ENCODE results near the gene SSU72.
A peak's percentile ranks its signal among the peaks of the same experiment; 100 is the strongest.
"Not testable (repeated sequence)": the region's sequence is repeated elsewhere in the genome, so short reads cannot be mapped to it uniquely, and the experiment has no call there.

SSU72 gene

GRCh38 chr1:1540818-1541628 is 33.6 kb downstream of the SSU72 start:
- DNase-seq (ENCODE audit: low spot score): no peak

- peak; percentile 96 for DNase-seq (ENCODE audit: low spot score)
Measured at GRCh38 chr1:1540090-1540817, 34.4 kb downstream of the SSU72 start, which contains the start of gene TMEM240. TSS of gene TMEM240 (minus strand) at chr1:1540624. CDS start at chr1:1540346, 278 bp downstream.

GRCh38 chr1:1539310-1540089 is 35.2 kb downstream of the SSU72 start:
- peak; percentile 72 for DNase-seq (ENCODE audit: low spot score)

- DNase-seq (ENCODE audit: low spot score): no peak
Measured at GRCh38 chr1:1538989-1539309, 35.7 kb downstream of the SSU72 start.

- DNase-seq (ENCODE audit: low spot score): no peak
Measured at GRCh38 chr1:1538334-1538733, 36.3 kb downstream of the SSU72 start.

GRCh38 chr1:1537626-1538250 is 36.9 kb downstream of the SSU72 start:
- no peak for DNase-seq (ENCODE audit: low spot score)

GRCh38 chr1:1536938-1537546 is 37.6 kb downstream of the SSU72 start:
- DNase-seq (ENCODE audit: low spot score): no peak

GRCh38 chr1:1536019-1536937 is 38.4 kb downstream of the SSU72 start:
- no peak for DNase-seq (ENCODE audit: low spot score)

GRCh38 chr1:1535201-1536018 is 39.3 kb downstream of the SSU72 start:
- DNase-seq (ENCODE audit: low spot score): no peak

GRCh38 chr1:1534401-1535154 is 40.1 kb downstream of the SSU72 start:
- DNase-seq (ENCODE audit: low spot score): no peak

- not testable (repeated sequence) for DNase-seq (ENCODE audit: low spot score)
Measured at GRCh38 chr1:1533894-1534291, 40.8 kb downstream of the SSU72 start.

- DNase-seq (ENCODE audit: low spot score): not testable (repeated sequence)
Measured at GRCh38 chr1:1533176-1533893, 41.3 kb downstream of the SSU72 start.

GRCh38 chr1:1531947-1532346 is 42.7 kb downstream of the SSU72 start:
- no peak for DNase-seq (ENCODE audit: low spot score)

- no peak for DNase-seq (ENCODE audit: low spot score)
Measured at GRCh38 chr1:1529936-1530335, 44.7 kb downstream of the SSU72 start.

- DNase-seq (ENCODE audit: low spot score): no peak
Measured at GRCh38 chr1:1529321-1529720, 45.3 kb downstream of the SSU72 start.

GRCh38 chr1:1528301-1529267 is 46.1 kb downstream of the SSU72 start:
- no peak for DNase-seq (ENCODE audit: low spot score)

Data from GM03348 (cell line).